ENCODE data around the gene NTMT1.

DNA sequence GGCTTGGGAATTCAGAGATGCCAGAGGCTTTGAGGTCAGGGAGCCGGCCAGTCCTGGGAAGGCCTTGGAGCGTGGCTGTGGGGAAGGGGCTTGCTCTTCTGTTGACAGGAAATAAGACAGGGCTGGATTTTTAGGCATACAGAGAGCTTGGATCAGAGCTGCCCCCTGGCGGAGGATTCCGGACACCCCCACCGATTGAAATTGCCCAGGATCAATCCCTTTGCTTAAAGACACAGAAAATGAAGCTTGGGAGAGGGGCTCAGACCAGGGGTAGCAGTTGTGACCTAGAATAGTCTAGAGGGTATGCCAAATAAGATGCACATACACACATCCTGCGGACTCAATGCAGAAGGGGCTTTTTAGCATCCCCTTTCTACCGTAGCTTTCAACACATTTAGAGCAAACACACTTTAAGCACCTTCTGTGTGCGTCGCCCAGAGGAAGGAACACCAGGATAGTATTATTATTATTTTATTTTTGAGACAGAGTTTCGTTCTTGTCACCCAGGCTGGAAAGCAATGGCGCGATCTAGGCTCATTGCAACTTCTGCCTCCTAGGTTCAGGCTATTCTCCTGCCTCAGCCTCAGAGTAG, 1.7 kb upstream of the NTMT1 start:
- TF ChIP-seq, protein P1, sequence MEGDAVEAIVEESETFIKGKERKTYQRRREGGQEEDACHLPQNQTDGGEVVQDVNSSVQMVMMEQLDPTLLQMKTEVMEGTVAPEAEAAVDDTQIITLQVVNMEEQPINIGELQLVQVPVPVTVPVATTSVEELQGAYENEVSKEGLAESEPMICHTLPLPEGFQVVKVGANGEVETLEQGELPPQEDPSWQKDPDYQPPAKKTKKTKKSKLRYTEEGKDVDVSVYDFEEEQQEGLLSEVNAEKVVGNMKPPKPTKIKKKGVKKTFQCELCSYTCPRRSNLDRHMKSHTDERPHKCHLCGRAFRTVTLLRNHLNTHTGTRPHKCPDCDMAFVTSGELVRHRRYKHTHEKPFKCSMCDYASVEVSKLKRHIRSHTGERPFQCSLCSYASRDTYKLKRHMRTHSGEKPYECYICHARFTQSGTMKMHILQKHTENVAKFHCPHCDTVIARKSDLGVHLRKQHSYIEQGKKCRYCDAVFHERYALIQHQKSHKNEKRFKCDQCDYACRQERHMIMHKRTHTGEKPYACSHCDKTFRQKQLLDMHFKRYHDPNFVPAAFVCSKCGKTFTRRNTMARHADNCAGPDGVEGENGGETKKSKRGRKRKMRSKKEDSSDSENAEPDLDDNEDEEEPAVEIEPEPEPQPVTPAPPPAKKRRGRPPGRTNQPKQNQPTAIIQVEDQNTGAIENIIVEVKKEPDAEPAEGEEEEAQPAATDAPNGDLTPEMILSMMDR (IDR thresholded peaks at IDR 0.05; ENCODE audit: poor library complexity): peak; percentile 64
- TF ChIP-seq EZH2 (IDR thresholded peaks at IDR 0.05; ENCODE audit: borderline replicate concordance): no peak

Data from hepatocyte (in vitro differentiated cells).